ENCODE results near the gene APRT. TPM values are rescaled to one million over a fixed set of nuclear protein-coding genes. Genes with fewer than 3 reads are reported as not detected.

Gene APRT
- polyA plus RNA-seq, 3 donors from 2014 or later: 432 to 476 (median 450) TPM

DNA sequence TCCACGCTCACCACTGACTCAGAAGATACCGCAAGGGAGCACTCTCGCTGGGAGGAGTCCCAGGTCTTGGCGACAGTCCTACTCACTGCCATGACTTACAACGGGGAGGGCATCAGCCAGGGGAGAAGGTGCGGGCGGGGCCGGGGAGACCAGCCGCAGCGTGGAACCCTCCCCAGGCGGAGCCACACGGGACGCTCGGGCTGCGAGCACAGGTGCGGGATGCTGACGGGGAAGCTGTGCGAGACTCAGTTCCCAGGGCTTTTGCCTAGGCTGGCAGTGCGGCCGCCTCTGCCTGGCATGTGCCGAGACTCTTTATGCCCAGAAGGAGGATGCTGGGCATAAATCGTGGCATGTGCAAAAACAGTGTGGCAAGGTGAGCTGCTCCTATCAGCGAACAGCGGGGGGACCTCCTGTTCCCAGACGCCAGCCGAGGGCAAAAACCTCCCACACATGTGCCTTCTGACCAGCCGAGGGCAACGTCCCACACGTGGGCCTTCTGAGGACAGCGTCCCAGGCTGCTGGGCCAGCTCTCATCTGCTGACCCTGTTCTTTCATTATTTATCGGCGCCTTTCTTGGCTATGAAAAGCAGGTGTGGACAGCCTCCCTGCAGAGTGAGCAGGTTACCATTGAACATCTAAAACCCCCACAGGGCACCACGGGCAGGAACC lies 38.9 kb upstream of the APRT start:
- Mint-ChIP-seq H3K27ac (no peak overlapping the region), H3K36me3 (no peaks in the 10 kb centered on the region), H3K4me1 (peaks cover 16 to 23% of the 10 kb centered on the region in 2 donors), H3K4me3 (no peak overlapping the region), H3K27me3 (ENCODE audit: low read depth in 3 of 3) (peaks cover 0 to 3% (median 2%) of the 10 kb centered on the region in 3 donors), H3K9me3 (no peaks in the 10 kb centered on the region)
- no peak for DNase-seq

DNA sequence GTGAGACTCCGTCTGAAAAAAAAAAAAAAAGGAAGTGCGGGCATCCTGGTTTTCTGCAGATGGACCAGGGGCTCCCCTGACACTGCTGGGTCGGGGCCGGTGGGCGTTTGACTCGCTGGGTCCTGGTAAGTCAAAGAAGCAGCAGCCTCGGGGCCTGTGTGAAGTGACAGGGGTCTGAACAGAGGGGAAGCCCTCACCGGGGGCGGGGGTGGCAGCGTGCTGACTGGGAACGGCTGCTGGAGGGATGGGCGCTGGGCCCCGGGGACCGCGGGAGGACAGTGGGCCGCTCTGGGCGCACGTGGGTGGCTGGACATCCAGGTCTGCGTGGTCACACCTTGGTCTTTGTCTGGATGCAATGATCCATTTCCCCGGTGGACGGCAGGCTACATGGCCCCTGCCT lies 36.8 kb upstream of the APRT start:
- Mint-ChIP-seq H3K27me3 (ENCODE audit: low read depth in 3 of 3) (peaks cover 0 to 2% (median 1%) of the 10 kb centered on the region in 3 donors), H3K9me3 (no peaks in the 10 kb centered on the region), H3K27ac (no peak overlapping the region), H3K36me3 (no peaks in the 10 kb centered on the region), H3K4me3 (no peak overlapping the region), H3K4me1 (peaks cover 4 to 8% of the 10 kb centered on the region in 2 donors)
- DNase-seq: no peak

DNA sequence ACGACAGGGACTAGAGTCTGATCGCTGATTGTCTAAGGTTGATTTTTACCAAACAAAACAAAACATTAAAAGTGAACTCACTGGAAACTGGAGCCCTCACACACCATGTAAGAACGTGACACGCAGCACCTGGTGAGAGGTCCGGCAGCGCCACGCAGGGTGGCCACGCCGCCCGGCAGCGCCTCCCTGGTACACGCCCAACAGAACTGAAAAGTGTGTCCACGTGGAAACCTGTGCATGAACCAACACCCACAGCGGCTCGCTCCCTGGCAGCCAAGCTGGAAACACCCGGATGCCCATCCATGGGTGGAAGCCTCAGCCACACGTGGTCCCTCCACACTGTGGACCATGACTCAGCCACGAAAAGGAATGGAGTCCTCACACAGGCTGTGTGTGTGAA lies 35.9 kb upstream of the APRT start:
- H3K27ac Mint-ChIP-seq: no peak overlapping the region
- peaks cover 0 to 3% (median 0%) of the 10 kb centered on the region in 3 donors for H3K36me3 Mint-ChIP-seq
- no peaks in the 10 kb centered on the region for H3K9me3 Mint-ChIP-seq
- H3K27me3 Mint-ChIP-seq (ENCODE audit: low read depth in 3 of 3): peaks cover 0 to 2% (median 0%) of the 10 kb centered on the region in 3 donors
- DNase-seq: no peak
- no peak overlapping the region for H3K4me3 Mint-ChIP-seq
- H3K4me1 Mint-ChIP-seq: peaks cover 1 to 8% of the 10 kb centered on the region in 2 donors

DNA sequence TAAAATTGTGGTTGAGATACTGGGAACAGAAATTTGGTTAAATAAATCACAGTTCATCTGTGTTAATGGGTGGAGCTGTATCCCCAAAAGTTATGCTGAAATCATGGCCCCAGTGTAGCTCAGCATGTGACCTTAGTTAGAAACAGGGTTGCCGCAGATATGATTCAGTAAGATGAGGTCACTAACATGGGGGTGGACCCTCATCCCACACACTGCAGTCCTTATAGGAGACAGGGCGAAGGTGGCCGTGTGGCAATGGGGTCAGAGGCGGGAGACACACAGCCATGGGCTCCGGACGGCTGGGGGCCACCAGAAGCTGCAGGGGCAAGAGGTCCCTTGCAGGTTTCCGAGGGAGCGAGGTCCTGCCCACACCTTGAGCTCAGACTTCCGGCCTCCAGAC lies 34.4 kb upstream of the APRT start:
- DNase-seq: no peak
- Mint-ChIP-seq H3K4me3 (no peak overlapping the region), H3K27me3 (ENCODE audit: low read depth in 3 of 3) (peaks cover 0 to 2% (median 0%) of the 10 kb centered on the region in 3 donors), H3K4me1 (no peaks in the 10 kb centered on the region), H3K27ac (no peak overlapping the region), H3K36me3 (peaks cover 0 to 3% (median 0%) of the 10 kb centered on the region in 3 donors), H3K9me3 (no peaks in the 10 kb centered on the region)

DNA sequence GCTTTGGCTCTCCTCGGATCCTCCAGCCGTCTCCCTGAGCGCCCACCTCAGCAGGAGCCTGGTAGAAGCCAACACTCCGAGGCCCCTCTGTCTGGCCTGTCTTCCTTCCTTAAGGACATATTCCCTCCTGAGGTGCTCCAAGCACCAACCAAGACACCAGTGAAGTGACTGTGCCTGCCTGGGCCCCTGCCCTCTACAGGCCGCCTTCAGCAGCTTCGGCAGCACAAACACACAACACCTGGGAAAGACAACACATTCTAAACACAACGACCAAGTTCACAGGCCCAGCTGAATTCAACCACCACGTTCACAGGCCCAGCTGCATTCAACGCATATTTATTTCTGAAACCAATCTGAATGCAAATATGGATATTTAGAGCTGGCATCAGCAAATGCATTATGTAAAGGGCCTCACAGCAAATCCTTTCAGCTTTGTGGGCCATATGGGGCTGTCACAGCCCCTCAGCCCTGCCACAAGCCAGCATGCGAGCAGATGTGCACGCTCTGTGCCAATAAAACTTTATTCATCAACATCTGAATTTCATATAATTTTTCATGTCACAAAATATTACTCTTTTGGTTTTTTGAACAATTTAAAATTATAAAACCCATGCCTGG lies 32.8 kb upstream of the APRT start:
- H3K9me3 Mint-ChIP-seq: no peaks in the 10 kb centered on the region
- H3K27me3 Mint-ChIP-seq (ENCODE audit: low read depth in 3 of 3): peaks cover 0 to under 1% (median 0%) of the 10 kb centered on the region in 3 donors

DNA sequence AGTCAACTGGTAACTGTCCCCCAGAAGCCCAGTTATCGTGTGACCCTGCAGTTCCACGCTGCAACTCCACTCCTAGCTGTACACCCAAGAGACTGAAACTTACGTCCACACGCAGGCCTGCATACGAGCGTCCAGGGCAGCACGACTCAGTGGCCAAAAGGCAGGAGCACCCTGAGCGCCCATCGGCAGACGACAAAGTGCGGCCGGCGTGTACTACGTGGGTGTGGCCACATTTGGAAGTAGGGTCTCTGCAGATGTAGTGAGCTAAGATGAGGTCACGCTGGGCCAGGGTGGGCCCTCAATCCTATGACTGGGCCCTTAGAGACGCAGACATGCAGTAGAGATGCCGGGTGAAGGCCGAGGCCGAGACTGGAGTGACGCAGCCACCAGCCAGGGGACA lies 31.5 kb upstream of the APRT start:
- H3K36me3 Mint-ChIP-seq: peaks cover 0 to 3% (median 0%) of the 10 kb centered on the region in 3 donors
- no peak overlapping the region for H3K27ac Mint-ChIP-seq
- H3K4me1 Mint-ChIP-seq: no peaks in the 10 kb centered on the region
- no peaks in the 10 kb centered on the region for H3K27me3 Mint-ChIP-seq (ENCODE audit: low read depth in 3 of 3)
- H3K9me3 Mint-ChIP-seq: no peaks in the 10 kb centered on the region
- no peak overlapping the region for H3K4me3 Mint-ChIP-seq
- DNase-seq: no peak

More for the DNA sequence above, 32.8 kb upstream of the APRT start:
- Mint-ChIP-seq H3K4me3 (no peak overlapping the region), H3K36me3 (peaks cover 0 to 3% (median 0%) of the 10 kb centered on the region in 3 donors), H3K4me1 (no peaks in the 10 kb centered on the region), H3K27ac (no peak overlapping the region)
- no peak for DNase-seq

DNA sequence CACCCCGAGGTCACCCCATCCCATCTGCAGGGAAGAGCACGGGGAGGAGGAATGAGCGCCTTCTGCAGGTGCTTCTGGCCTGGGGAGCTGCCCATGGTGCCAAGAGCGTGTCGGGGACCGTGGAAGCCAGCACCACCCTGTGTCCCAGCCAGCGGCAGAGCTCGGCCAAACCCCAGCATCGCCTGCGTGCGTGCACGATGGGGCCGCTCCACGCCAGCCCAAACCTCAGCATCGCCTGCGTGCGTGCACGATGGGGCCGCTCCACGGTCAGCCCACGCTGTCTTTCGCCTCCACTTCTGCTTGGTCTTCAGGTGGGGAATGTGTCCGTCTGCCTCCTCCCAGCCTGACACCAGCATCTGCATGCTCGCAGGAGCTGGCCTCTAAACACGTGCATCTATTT lies 31.1 kb upstream of the APRT start:
- Mint-ChIP-seq H3K36me3 (peaks cover 0 to 3% (median 0%) of the 10 kb centered on the region in 3 donors), H3K27me3 (ENCODE audit: low read depth in 3 of 3) (no peaks in the 10 kb centered on the region), H3K27ac (no peak overlapping the region), H3K4me3 (no peak overlapping the region), H3K4me1 (no peaks in the 10 kb centered on the region), H3K9me3 (no peaks in the 10 kb centered on the region)
- DNase-seq: no peak

DNA sequence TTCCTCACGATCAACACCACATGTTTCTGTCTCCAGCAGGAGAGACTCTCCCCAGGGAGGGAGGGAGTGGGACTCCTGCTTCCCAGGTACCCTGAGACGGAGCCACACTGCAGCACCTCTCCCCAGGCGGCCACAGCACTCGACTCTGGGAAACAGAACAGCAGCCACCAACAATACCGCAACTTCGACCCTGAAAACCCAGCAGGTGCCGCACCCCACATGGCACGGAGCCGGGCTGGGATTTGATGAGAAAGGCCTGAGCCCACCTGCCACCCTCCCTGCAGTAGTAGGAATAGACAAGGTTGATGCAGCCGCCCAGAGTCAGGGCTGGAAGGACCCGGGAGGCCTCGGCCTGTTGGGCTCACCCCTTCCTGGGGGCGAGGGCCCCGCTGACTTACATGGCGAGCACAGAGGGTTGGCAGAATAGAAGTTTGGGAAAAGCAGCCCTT lies 30.6 kb upstream of the APRT start:
- DNase-seq: no peak
- Mint-ChIP-seq H3K4me1 (no peaks in the 10 kb centered on the region), H3K36me3 (peaks cover 0 to 3% (median 0%) of the 10 kb centered on the region in 3 donors), H3K4me3 (no peak overlapping the region), H3K27ac (no peak overlapping the region), H3K9me3 (no peaks in the 10 kb centered on the region), H3K27me3 (ENCODE audit: low read depth in 3 of 3) (no peaks in the 10 kb centered on the region)

DNA sequence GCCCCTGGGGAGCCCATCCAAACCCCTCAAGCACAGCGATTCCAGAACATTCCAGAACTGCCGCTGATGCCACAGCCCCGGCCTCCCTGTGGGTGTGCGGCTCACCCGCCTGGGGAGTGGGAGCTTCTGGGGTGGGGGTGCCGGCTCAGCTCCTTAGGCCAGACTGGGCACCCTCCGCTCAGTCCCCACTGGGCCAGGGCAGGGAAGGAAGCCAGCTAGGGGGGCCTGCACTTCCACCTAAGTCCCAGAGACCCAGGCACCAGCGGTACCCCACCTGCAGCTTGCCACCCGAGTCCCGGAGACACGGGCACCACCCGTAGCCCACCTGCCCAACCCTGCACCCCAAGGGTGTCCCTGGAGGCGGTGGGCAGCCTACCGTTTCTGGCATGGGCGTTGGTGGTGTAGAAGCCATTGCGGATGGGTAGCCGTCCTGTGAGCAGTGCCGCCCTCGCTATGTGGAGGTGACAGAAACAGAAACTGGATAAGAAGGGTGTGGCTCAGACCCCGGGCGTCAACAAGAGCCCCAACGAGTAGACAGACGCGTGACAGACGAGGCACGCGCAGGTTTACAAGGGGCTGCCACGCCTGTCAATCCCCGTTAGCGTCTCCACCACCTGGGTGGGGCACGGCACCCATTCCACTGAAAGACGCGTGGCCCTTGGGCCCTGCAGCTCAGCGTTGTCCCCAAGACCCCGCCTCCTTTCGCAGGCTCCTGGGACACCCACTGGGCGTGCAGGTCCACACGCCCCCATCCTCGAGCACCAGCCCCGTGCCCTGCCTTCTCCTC lies 30.0 kb upstream of the APRT start:
- no peak overlapping the region for H3K4me3 Mint-ChIP-seq
- no peaks in the 10 kb centered on the region for H3K9me3 Mint-ChIP-seq
- peaks cover 0 to 3% (median 0%) of the 10 kb centered on the region in 3 donors for H3K27me3 Mint-ChIP-seq (ENCODE audit: low read depth in 3 of 3)
- DNase-seq: no peak
- H3K4me1 Mint-ChIP-seq: no peaks in the 10 kb centered on the region
- peaks cover 0 to 3% (median 0%) of the 10 kb centered on the region in 3 donors for H3K36me3 Mint-ChIP-seq
- no peak overlapping the region for H3K27ac Mint-ChIP-seq

DNA sequence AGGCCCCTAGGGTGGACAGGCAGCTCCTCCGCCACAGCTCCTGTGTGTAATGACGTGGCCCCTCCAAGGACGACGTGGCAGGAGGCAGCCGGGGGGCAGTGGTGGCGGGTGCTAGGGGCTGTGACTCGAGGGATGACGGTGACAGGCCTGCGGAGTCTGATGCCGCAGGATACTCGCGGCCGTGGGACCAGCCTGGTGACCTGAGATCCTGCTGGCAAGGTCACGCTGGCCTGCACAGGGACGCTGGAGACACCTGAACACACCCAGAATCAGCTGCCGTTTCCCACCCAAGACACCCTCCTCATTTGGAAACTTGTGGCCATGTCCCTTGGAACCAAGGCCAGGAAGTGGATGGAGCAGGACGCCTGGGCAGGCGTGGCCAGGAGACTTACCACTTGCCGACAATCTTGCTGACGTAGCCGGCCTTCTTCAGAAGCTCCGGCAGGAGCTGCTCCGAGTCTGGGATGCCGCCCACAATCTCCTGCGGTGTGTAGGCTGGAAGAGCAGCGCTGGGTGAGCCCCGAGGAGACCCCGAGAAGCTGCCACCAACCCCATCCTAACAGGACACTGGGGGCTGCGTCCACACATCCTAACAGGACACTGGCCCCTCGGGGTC lies 29.0 kb upstream of the APRT start:
- H3K27ac Mint-ChIP-seq: no peak overlapping the region
- no peak for DNase-seq
- peaks cover 0 to 3% (median 0%) of the 10 kb centered on the region in 3 donors for H3K36me3 Mint-ChIP-seq
- H3K27me3 Mint-ChIP-seq (ENCODE audit: low read depth in 3 of 3): peaks cover 0 to 3% (median 0%) of the 10 kb centered on the region in 3 donors
- H3K4me1 Mint-ChIP-seq: no peaks in the 10 kb centered on the region
- H3K4me3 Mint-ChIP-seq: no peak overlapping the region
- no peaks in the 10 kb centered on the region for H3K9me3 Mint-ChIP-seq

DNA sequence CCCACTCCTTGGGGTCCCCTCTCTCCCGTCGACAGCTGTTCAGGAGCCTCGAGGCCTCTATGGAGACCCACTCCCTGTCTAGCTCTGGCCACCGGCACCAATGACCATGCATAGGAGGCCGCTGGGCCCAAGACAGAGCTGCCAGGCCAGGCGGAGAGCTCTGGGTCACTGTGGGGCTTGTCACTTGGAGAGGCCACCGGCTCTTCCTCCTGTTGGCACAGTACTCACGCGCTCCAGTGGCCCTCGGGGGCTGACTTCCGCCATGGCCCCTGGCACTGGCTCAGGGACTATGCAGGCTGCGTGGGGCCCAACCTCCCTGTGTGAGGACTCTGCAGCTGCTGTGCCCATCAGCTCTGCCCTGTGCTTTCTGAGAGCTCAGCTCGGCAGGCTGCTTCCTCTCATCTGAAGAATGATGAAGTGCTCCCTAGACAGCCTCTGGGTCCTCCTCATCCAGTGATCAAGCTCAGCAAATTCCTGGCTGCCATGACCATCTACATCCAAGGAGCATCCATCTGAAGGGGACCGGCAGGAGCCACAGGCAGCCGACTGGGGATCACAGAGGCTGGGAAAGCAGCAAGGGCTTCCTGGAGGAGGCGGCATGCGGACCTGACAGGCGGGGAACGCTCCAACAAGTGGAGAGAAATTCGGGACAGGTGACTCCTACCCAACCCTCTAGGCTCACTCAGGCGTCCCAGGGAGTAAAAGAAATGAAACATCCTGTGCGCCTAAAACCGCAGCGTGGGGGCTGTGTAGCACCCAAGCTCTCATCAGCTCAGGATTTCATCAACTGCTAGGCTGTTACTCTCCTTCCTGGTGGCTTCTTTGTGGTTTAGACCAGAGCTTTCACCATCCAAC lies 28.2 kb upstream of the APRT start:
- no peak overlapping the region for H3K4me3 Mint-ChIP-seq
- H3K27ac Mint-ChIP-seq: no peak overlapping the region
- no peaks in the 10 kb centered on the region for H3K9me3 Mint-ChIP-seq
- H3K4me1 Mint-ChIP-seq: no peaks in the 10 kb centered on the region
- peaks cover 0 to 7% (median 0%) of the 10 kb centered on the region in 3 donors for H3K36me3 Mint-ChIP-seq
- peaks cover 0 to 3% (median 0%) of the 10 kb centered on the region in 3 donors for H3K27me3 Mint-ChIP-seq (ENCODE audit: low read depth in 3 of 3)
- DNase-seq: no peak

DNA sequence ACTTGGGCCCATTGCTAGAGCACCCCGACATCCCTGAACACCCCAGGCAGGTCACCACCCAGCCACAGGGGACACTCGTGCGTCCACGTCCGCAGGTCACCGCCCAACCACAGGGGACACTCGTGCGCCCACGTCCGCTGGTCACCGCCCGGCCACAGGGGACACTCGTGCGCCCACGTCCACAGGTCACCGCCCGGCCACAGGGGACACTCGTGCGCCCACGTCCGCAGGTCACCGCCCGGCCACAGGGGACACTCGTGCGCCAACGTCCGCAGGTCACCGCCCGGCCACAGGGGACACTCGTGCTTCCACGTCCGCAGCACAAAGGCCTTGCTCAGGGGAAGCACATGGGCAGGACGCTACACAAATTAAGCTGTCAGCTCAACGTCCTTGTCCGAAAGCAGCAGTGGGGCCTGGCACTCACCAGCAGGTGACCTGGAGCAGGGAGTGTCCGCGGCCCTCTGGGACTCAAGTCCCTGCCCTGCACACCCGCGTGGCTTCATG lies 27.4 kb upstream of the APRT start:
- Mint-ChIP-seq H3K27me3 (ENCODE audit: low read depth in 3 of 3) (peaks cover 0 to 3% (median 0%) of the 10 kb centered on the region in 3 donors), H3K9me3 (no peaks in the 10 kb centered on the region), H3K4me1 (no peaks in the 10 kb centered on the region), H3K36me3 (peaks cover 0 to 7% (median 0%) of the 10 kb centered on the region in 3 donors), H3K27ac (no peak overlapping the region), H3K4me3 (no peak overlapping the region)
- DNase-seq: no peak

DNA sequence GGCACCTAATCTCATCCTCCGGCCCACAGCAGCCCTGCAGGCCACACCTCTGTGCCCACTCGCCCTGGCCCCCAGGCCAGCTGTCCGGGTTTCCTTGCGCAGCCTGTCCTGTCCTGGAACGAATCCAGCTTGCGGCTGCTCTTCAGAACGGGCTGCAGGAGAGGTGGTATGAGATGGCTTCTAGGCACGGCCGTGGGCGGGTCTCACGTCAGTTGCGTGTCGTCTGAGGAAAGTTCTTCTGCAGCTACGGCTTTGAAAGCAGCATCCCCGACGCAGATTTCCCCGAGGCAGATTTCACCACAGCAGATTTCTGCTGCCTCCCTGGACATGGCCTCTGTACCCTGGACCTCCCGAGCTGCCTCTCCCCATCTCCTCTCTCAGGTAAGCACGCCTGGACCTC lies 26.8 kb upstream of the APRT start:
- H3K9me3 Mint-ChIP-seq: no peaks in the 10 kb centered on the region
- no peak for DNase-seq
- no peaks in the 10 kb centered on the region for H3K4me1 Mint-ChIP-seq
- no peak overlapping the region for H3K27ac Mint-ChIP-seq
- H3K27me3 Mint-ChIP-seq (ENCODE audit: low read depth in 3 of 3): peaks cover 0 to 3% (median 0%) of the 10 kb centered on the region in 3 donors
- H3K36me3 Mint-ChIP-seq: peaks cover 0 to 7% (median 0%) of the 10 kb centered on the region in 3 donors
- H3K4me3 Mint-ChIP-seq: no peak overlapping the region

Data from immature natural killer cell (primary cell).